ENCODE results near the gene LMNA. TPM values are rescaled to one million over a fixed set of nuclear protein-coding genes. Genes with fewer than 3 reads are reported as not detected.

Gene LMNA
- total and polyA plus RNA-seq, 4 donors, result 60.4 to 160 (median 97.2) TPM

DNA sequence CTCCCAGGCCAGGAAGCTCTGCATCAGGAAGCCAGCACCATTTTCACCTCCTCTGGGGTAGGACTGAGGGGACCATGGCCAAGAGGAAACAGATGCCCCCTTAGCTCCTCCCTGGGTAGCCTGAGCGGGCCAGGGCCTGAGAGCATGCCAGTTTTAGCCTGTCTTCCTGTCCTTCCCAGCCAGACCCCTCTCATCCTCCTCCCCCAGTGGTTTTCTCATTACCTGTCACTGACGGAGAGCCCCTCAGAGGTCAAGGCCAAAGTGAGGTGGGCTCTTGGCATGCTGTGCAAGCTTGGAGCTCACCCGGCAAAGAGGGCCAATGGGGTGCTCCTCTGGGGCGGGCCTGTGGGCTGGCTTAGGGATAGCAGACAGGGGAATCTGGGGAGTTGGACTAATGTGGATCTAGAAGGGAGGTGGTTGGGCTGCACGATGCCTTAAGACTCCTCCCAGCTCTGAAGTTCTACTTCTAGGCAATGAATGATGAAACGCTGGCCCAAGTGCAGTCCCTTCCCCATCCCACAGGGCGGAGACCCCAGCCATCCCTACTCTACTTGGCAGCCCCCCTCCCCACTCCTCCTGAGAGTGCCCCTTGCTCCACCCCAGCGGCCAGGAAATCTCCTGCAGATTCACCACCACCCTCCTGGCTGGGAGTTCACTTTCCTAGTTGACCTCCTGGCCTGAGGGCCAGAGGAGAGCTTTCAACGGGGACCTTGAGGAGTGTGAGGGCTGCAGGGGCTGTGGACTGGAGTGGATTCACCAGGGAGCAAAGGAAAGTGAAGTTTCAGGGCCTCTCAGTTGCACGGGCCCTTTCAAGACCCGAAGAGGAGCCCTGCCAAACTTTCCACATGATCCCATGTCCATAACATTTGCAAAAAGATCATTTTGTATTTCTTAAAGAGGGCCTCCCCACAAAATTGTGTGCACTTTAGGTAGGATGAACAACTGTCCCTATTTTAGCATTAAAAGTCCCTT lies 9.4 kb upstream of the LMNA start:
- Histone ChIP-seq H3K9me3 (ENCODE audit: control insufficient read depth in 4 of 4, low read length in 3 of 4) (no peaks in the 10 kb centered on the region), H3K4me1 (ENCODE audit: control insufficient read depth in 4 of 4, insufficient read depth in 4 of 4, low read length in 3 of 4) (peaks cover 0 to 10% (median 7%) of the 10 kb centered on the region in 4 donors), H3K27me3 (ENCODE audit: control insufficient read depth in 4 of 4, insufficient read depth in 4 of 4, low read length in 3 of 4) (no peaks in the 10 kb centered on the region), H3K36me3 (ENCODE audit: control insufficient read depth in 4 of 4, insufficient read depth in 3 of 4, low read depth in 1 of 4, low read length in 3 of 4) (no peaks in the 10 kb centered on the region), H3K27ac (ENCODE audit: low read depth in 1 of 2, low read length in 2 of 2) (peak overlapping the region; percentile 88 to 94), H3K9ac (ENCODE audit: low read depth in 1 of 2, low read length in 2 of 2) (peak overlapping the region in 1 of 2 donors; percentile 90), H3K4me3 (ENCODE audit: low read depth in 1 of 3, low read length in 3 of 3) (no peak overlapping the region)
- WGBS, result 78% methylated on average over 11 of the region's 11 CpGs
- no peak for TF ChIP-seq HNF4A (conservative IDR thresholded peaks at IDR 0.05)
- TF ChIP-seq SP1 (IDR thresholded peaks at IDR 0.05), result no peak
- TF ChIP-seq, protein P1, sequence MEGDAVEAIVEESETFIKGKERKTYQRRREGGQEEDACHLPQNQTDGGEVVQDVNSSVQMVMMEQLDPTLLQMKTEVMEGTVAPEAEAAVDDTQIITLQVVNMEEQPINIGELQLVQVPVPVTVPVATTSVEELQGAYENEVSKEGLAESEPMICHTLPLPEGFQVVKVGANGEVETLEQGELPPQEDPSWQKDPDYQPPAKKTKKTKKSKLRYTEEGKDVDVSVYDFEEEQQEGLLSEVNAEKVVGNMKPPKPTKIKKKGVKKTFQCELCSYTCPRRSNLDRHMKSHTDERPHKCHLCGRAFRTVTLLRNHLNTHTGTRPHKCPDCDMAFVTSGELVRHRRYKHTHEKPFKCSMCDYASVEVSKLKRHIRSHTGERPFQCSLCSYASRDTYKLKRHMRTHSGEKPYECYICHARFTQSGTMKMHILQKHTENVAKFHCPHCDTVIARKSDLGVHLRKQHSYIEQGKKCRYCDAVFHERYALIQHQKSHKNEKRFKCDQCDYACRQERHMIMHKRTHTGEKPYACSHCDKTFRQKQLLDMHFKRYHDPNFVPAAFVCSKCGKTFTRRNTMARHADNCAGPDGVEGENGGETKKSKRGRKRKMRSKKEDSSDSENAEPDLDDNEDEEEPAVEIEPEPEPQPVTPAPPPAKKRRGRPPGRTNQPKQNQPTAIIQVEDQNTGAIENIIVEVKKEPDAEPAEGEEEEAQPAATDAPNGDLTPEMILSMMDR (IDR thresholded peaks at IDR 0.05; ENCODE audit: low read depth, low read length, missing input control), result no peak
- TF ChIP-seq FOXA2 (IDR thresholded peaks at IDR 0.05), result no peak
- TF ChIP-seq YY1 (IDR thresholded peaks at IDR 0.05), result no peak
- no peak for TF ChIP-seq FOXA1 (IDR thresholded peaks at IDR 0.05)
- TF ChIP-seq, protein P2, sequence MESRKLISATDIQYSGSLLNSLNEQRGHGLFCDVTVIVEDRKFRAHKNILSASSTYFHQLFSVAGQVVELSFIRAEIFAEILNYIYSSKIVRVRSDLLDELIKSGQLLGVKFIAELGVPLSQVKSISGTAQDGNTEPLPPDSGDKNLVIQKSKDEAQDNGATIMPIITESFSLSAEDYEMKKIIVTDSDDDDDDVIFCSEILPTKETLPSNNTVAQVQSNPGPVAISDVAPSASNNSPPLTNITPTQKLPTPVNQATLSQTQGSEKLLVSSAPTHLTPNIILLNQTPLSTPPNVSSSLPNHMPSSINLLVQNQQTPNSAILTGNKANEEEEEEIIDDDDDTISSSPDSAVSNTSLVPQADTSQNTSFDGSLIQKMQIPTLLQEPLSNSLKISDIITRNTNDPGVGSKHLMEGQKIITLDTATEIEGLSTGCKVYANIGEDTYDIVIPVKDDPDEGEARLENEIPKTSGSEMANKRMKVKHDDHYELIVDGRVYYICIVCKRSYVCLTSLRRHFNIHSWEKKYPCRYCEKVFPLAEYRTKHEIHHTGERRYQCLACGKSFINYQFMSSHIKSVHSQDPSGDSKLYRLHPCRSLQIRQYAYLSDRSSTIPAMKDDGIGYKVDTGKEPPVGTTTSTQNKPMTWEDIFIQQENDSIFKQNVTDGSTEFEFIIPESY (IDR thresholded peaks at IDR 0.05), result no peak
- TF ChIP-seq, protein P3, sequence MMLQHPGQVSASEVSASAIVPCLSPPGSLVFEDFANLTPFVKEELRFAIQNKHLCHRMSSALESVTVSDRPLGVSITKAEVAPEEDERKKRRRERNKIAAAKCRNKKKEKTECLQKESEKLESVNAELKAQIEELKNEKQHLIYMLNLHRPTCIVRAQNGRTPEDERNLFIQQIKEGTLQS (IDR thresholded peaks at IDR 0.05), result no peak
- TF ChIP-seq, protein P4, sequence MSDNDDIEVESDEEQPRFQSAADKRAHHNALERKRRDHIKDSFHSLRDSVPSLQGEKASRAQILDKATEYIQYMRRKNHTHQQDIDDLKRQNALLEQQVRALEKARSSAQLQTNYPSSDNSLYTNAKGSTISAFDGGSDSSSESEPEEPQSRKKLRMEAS (IDR thresholded peaks at IDR 0.05), result no peak
- TF ChIP-seq JUND (IDR thresholded peaks at IDR 0.05), result no peak
- no peak for TF ChIP-seq HNF4G (IDR thresholded peaks at IDR 0.05)
- TF ChIP-seq RAD21 (IDR thresholded peaks at IDR 0.05), result no peak
- TF ChIP-seq, protein P5, sequence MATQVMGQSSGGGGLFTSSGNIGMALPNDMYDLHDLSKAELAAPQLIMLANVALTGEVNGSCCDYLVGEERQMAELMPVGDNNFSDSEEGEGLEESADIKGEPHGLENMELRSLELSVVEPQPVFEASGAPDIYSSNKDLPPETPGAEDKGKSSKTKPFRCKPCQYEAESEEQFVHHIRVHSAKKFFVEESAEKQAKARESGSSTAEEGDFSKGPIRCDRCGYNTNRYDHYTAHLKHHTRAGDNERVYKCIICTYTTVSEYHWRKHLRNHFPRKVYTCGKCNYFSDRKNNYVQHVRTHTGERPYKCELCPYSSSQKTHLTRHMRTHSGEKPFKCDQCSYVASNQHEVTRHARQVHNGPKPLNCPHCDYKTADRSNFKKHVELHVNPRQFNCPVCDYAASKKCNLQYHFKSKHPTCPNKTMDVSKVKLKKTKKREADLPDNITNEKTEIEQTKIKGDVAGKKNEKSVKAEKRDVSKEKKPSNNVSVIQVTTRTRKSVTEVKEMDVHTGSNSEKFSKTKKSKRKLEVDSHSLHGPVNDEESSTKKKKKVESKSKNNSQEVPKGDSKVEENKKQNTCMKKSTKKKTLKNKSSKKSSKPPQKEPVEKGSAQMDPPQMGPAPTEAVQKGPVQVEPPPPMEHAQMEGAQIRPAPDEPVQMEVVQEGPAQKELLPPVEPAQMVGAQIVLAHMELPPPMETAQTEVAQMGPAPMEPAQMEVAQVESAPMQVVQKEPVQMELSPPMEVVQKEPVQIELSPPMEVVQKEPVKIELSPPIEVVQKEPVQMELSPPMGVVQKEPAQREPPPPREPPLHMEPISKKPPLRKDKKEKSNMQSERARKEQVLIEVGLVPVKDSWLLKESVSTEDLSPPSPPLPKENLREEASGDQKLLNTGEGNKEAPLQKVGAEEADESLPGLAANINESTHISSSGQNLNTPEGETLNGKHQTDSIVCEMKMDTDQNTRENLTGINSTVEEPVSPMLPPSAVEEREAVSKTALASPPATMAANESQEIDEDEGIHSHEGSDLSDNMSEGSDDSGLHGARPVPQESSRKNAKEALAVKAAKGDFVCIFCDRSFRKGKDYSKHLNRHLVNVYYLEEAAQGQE (IDR thresholded peaks at IDR 0.05), result no peak
- TF ChIP-seq NR2F2 (IDR thresholded peaks at IDR 0.05), result no peak
- no peak for TF ChIP-seq RXRA (IDR thresholded peaks at IDR 0.05)
- TF ChIP-seq EGR1 (IDR thresholded peaks at IDR 0.05; ENCODE audit: low read depth in 2 of 2), result no peak
- TF ChIP-seq GABPA (IDR thresholded peaks at IDR 0.05 in 1 of 2, conservative IDR thresholded peaks at IDR 0.05 in 1 of 2), result no peak
- no peak for TF ChIP-seq TAF1 (conservative IDR thresholded peaks at IDR 0.05)
- no peak for DNase-seq (ENCODE audit: low spot score)

Measured in liver (tissue), 9 donors.